ENCODE results near the gene FEM1B.

The FEM1B gene

GRCh38 chr15:68300115-68300940 lies 22.8 kb downstream of the FEM1B start:
- Histone ChIP-seq H3K27me3 (ENCODE audit: insufficient read depth, poor library complexity, severe bottlenecking) (no peaks in the 10 kb centered on the region), H3K4me1 (ENCODE audit: insufficient read depth, poor library complexity, severe bottlenecking) (peaks cover 6% of the 10 kb centered on the region), H3K36me3 (ENCODE audit: low read depth) (peaks cover 28% of the 10 kb centered on the region), H3K27ac (ENCODE audit: poor library complexity, severe bottlenecking) (no peak overlapping the region), H3K9me3 (ENCODE audit: severe bottlenecking) (no peaks in the 10 kb centered on the region), H3K4me3 (ENCODE audit: severe bottlenecking) (no peak overlapping the region)
- ATAC-seq (ENCODE audit: low read depth) (no peak), DNase-seq (ENCODE audit: low spot score) (no peak)
- TF ChIP-seq, protein P1, sequence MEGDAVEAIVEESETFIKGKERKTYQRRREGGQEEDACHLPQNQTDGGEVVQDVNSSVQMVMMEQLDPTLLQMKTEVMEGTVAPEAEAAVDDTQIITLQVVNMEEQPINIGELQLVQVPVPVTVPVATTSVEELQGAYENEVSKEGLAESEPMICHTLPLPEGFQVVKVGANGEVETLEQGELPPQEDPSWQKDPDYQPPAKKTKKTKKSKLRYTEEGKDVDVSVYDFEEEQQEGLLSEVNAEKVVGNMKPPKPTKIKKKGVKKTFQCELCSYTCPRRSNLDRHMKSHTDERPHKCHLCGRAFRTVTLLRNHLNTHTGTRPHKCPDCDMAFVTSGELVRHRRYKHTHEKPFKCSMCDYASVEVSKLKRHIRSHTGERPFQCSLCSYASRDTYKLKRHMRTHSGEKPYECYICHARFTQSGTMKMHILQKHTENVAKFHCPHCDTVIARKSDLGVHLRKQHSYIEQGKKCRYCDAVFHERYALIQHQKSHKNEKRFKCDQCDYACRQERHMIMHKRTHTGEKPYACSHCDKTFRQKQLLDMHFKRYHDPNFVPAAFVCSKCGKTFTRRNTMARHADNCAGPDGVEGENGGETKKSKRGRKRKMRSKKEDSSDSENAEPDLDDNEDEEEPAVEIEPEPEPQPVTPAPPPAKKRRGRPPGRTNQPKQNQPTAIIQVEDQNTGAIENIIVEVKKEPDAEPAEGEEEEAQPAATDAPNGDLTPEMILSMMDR (IDR thresholded peaks at IDR 0.05; ENCODE audit: poor library complexity, severe bottlenecking), result no peak

- Histone ChIP-seq H3K4me1 (ENCODE audit: insufficient read depth, poor library complexity, severe bottlenecking) (peaks cover 10% of the 10 kb centered on the region), H3K27me3 (ENCODE audit: insufficient read depth, poor library complexity, severe bottlenecking) (no peaks in the 10 kb centered on the region), H3K9me3 (ENCODE audit: severe bottlenecking) (no peaks in the 10 kb centered on the region), H3K4me3 (ENCODE audit: severe bottlenecking) (no peak overlapping the region), H3K36me3 (ENCODE audit: low read depth) (peaks cover 18% of the 10 kb centered on the region), H3K27ac (ENCODE audit: poor library complexity, severe bottlenecking) (no peak overlapping the region)
- TF ChIP-seq, protein P1 (IDR thresholded peaks at IDR 0.05; ENCODE audit: poor library complexity, severe bottlenecking), result no peak
- ATAC-seq (ENCODE audit: low read depth) (no peak), DNase-seq (ENCODE audit: low spot score) (no peak)
Observed at GRCh38 chr15:68301301-68301700, 23.8 kb downstream of the FEM1B start.

GRCh38 chr15:68302729-68303128 lies 25.2 kb downstream of the FEM1B start:
- Histone ChIP-seq H3K27me3 (ENCODE audit: insufficient read depth, poor library complexity, severe bottlenecking) (no peaks in the 10 kb centered on the region), H3K4me3 (ENCODE audit: severe bottlenecking) (no peak overlapping the region), H3K4me1 (ENCODE audit: insufficient read depth, poor library complexity, severe bottlenecking) (peaks cover 10% of the 10 kb centered on the region), H3K9me3 (ENCODE audit: severe bottlenecking) (no peaks in the 10 kb centered on the region), H3K36me3 (ENCODE audit: low read depth) (peaks cover 11% of the 10 kb centered on the region; the same call in 1 of the 2 replicates), H3K27ac (ENCODE audit: poor library complexity, severe bottlenecking) (no peak overlapping the region)
- TF ChIP-seq, protein P1 (IDR thresholded peaks at IDR 0.05; ENCODE audit: poor library complexity, severe bottlenecking), result no peak
- no peak for DNase-seq (ENCODE audit: low spot score)
- no peak for ATAC-seq (ENCODE audit: low read depth)

DNA sequence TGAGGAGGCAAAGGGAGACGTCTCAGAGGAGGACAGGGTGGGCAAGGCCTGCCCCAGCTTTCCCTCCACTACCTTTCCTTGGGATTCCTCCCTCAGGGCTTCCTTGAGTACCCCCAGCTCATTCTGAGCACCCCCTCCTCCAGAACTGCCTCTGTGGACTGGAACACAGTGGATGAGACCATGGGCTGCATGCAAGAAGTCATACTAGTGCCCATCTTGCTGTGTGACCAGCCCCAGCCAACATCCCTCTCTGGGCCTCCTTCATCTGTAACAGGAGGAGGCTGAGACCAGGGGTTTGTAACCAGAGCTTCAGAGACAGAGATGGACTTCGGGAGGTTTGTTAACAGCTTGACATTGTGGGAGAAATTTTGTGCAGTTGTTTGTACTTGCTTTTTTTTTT lies 25.6 kb downstream of the FEM1B start:
- Histone ChIP-seq H3K9me3 (ENCODE audit: severe bottlenecking) (no peaks in the 10 kb centered on the region), H3K27ac (ENCODE audit: poor library complexity, severe bottlenecking) (no peak overlapping the region), H3K4me1 (ENCODE audit: insufficient read depth, poor library complexity, severe bottlenecking) (peaks cover 10% of the 10 kb centered on the region), H3K4me3 (ENCODE audit: severe bottlenecking) (no peak overlapping the region), H3K27me3 (ENCODE audit: insufficient read depth, poor library complexity, severe bottlenecking) (no peaks in the 10 kb centered on the region), H3K36me3 (ENCODE audit: low read depth) (peaks cover 8% of the 10 kb centered on the region; the same call in 1 of the 2 replicates)
- TF ChIP-seq, protein P1 (IDR thresholded peaks at IDR 0.05; ENCODE audit: poor library complexity, severe bottlenecking), result no peak
- DNase-seq (ENCODE audit: low spot score) (no peak), ATAC-seq (ENCODE audit: low read depth) (no peak)

All from RWPE2 (cell line).